CD14-positive monocyte (primary cell): ENCODE measurements around the gene SLC22A23. TPM values are rescaled to one million over a fixed set of nuclear protein-coding genes. Genes with fewer than 3 reads are reported as not detected.

ENCODE experiments used
- DNase-seq, 3 donors: peaks; one replicate each; pipeline ENCODE4 v3.0.0-alpha.2; 2011 to 2022
- H2AFZ ChIP-seq: 2 replicates; pipeline ENCODE4 v1.6.0; 2012; ENCODE audit warnings: mild to moderate bottlenecking, low read depth, low read length, inconsistent platforms; ENCODE audit not compliant: insufficient read depth, poor library complexity, severe bottlenecking
- H3K27ac ChIP-seq, 2 donors: 1 replicate in 1 of 2; 2 replicates in 1 of 2; pipeline ENCODE4 v1.5.1; 2012 to 2013; ENCODE audit warnings: low read length in 2 of 2, control low read depth in 1 of 2, inconsistent platforms in 1 of 2, low read depth in 1 of 2, mild to moderate bottlenecking in 1 of 2
- H3K27me3 ChIP-seq, 2 donors: one replicate each; pipeline versions ENCODE4 v1.6.0 to v1.6.1; 2011 to 2013; ENCODE audit warnings: low read length in 2 of 2; ENCODE audit not compliant: control insufficient read depth in 2 of 2, insufficient read depth in 2 of 2
- H3K36me3 ChIP-seq, 2 donors: replicated peaks in 1 of 2; 1 replicate in 1 of 2; 2 replicates in 1 of 2; pipeline versions ENCODE4 v1.5.1 to v1.6.1; 2012 to 2013; ENCODE audit warnings: low read length in 2 of 2, control low read depth in 1 of 2, inconsistent platforms in 1 of 2, mild to moderate bottlenecking in 1 of 2; ENCODE audit not compliant: insufficient read depth in 2 of 2, control insufficient read depth in 1 of 2
- H3K4me1 ChIP-seq, 2 donors: 1 replicate in 1 of 2; 2 replicates in 1 of 2; pipeline versions ENCODE4 v1.5.1 to v1.6.1; 2012 to 2013; ENCODE audit warnings: low read length in 2 of 2, control low read depth in 1 of 2, inconsistent platforms in 1 of 2, mild to moderate bottlenecking in 1 of 2, moderate library complexity in 1 of 2; ENCODE audit not compliant: insufficient read depth in 2 of 2, control insufficient read depth in 1 of 2
- H3K4me2 ChIP-seq: replicated peaks from 2 replicates; pipeline ENCODE3; 2012; ENCODE audit warnings: low read length, moderate library complexity, mild to moderate bottlenecking; ENCODE audit not compliant: poor library complexity, severe bottlenecking; ENCODE audit errors: extremely low read depth
- H3K4me3 ChIP-seq, 3 experiments: fragments of 200-600 bp in 1 of 3; sonication (generic) in 1 of 3; replicated peaks in 1 of 3; 1 replicate in 2 of 3; 2 replicates in 1 of 3; pipeline ENCODE4 v1.5.1; 2011 to 2013; ENCODE audit warnings: low read length in 3 of 3, mild to moderate bottlenecking in 3 of 3, control low read depth in 2 of 3, low read depth in 2 of 3, inconsistent platforms in 1 of 3, moderate library complexity in 1 of 3
- H3K79me2 ChIP-seq: 2 replicates; pipeline ENCODE4 v1.6.0; 2012; ENCODE audit warnings: mild to moderate bottlenecking, control low read depth, inconsistent platforms, low read length, moderate library complexity; ENCODE audit not compliant: insufficient read depth
- H3K9ac ChIP-seq: 2 replicates; pipeline ENCODE4 v1.6.0; 2017; ENCODE audit warnings: low read length, mild to moderate bottlenecking; ENCODE audit not compliant: insufficient read depth, poor library complexity, severe bottlenecking
- H3K9me3 ChIP-seq, 2 donors: replicated peaks in 1 of 2; 1 replicate in 1 of 2; 2 replicates in 1 of 2; pipeline versions ENCODE4 v1.5.1 to v1.6.1; 2012 to 2013; ENCODE audit warnings: low read length in 2 of 2, control low read depth in 1 of 2; ENCODE audit not compliant: control insufficient read depth in 1 of 2, insufficient read depth in 1 of 2
- H4K20me1 ChIP-seq: 2 replicates; pipeline ENCODE4 v1.6.0; 2012; ENCODE audit warnings: mild to moderate bottlenecking, low read length, control low read depth, moderate library complexity; ENCODE audit not compliant: insufficient read depth
- H3K27ac Mint-ChIP-seq, 7 donors: one replicate each; pipeline ENCODE4 v1.8.0; 2020; ENCODE audit warnings: mild to moderate bottlenecking in 7 of 7, mixed read lengths in 7 of 7, moderate library complexity in 6 of 7, inconsistent platforms in 2 of 7
- H3K27me3 Mint-ChIP-seq, 3 donors: one replicate each; pipeline ENCODE4 v1.8.0; 2021 to 2022; ENCODE audit warnings: low read depth in 3 of 3, mild to moderate bottlenecking in 3 of 3, mixed read lengths in 3 of 3, moderate library complexity in 3 of 3, inconsistent platforms in 1 of 3
- H3K36me3 Mint-ChIP-seq, 2 donors: one replicate each; pipeline ENCODE4 v1.8.0; 2020; ENCODE audit warnings: mixed read lengths in 2 of 2, inconsistent platforms in 1 of 2, mild to moderate bottlenecking in 1 of 2
- H3K4me1 Mint-ChIP-seq: one replicate; pipeline ENCODE4 v1.8.0; 2020; ENCODE audit warnings: mild to moderate bottlenecking, mixed read lengths
- H3K4me3 Mint-ChIP-seq, 2 donors: one replicate each; pipeline ENCODE4 v1.8.0; 2020; ENCODE audit warnings: mild to moderate bottlenecking in 2 of 2, mixed read lengths in 2 of 2, moderate library complexity in 1 of 2
- H3K9me3 Mint-ChIP-seq, 7 donors: one replicate each; pipeline ENCODE4 v1.8.0; 2020 to 2022; ENCODE audit warnings: mixed read lengths in 7 of 7, mild to moderate bottlenecking in 6 of 7, moderate library complexity in 6 of 7, inconsistent platforms in 2 of 7
- CTCF ChIP-seq: fragments of 200-600 bp; IDR thresholded peaks from one replicate; pipeline ENCODE4 v1.8.0; 2022; ENCODE audit warnings: antibody characterized with exemption, mild to moderate bottlenecking
- WGBS: methylation state at CpG from one replicate; pipeline ENCODE4 v1.1.5; 2013; ENCODE audit warnings: missing lambda C conversion rate; ENCODE audit not compliant: insufficient coverage; 5-methylcytosine and 5-hydroxymethylcytosine counted together
- intact Hi-C, 2 donors: fragments of 100-400 bp; cut with micrococcal nuclease; formaldehyde crosslinking; loops; one replicate each; pipeline versions ENCODE4 v1.15.0 to v1.15.1; 2023
- polyA plus RNA-seq, 3 donors: library from polyadenylated mRNA; depleted of rRNA in 1 of 3; unstranded in 2 of 3; stranded (reverse) in 1 of 3; fragments of 300-500 nt in 2 of 3; fragments of >200 nt in 1 of 3; fragmentation: Illumina TruSeq in 2 of 3; gene quantifications; 1 replicate in 2 of 3; 2 replicates in 1 of 3; pipeline ENCODE4 v1.2.3, GENCODE V29; 2012 to 2021

The SLC22A23 gene
- polyA plus RNA-seq, 3 donors: 0.08 TPM; not detected in 2

GRCh38 chr6:3266170-3266569 is 190.7 kb downstream of the SLC22A23 start:
- peaks cover 36 to 74% of the 10 kb centered on the region in 2 donors for H3K36me3 ChIP-seq
- no peaks in the 10 kb centered on the region for H3K4me1 ChIP-seq
- no peaks in the 10 kb centered on the region for H3K27me3 ChIP-seq
- peaks cover 53 to 73% of the 10 kb centered on the region in 2 donors for H3K36me3 Mint-ChIP-seq
- peaks cover 13% of the 10 kb centered on the region for H3K4me1 Mint-ChIP-seq
- no peak overlapping the region for H3K4me3 ChIP-seq
- no peak overlapping the region for H3K9ac ChIP-seq
- no peak for DNase-seq
- H4K20me1 ChIP-seq: peaks cover 54% of the 10 kb centered on the region
- no peak overlapping the region for H3K4me2 ChIP-seq
- H3K27ac ChIP-seq: no peak overlapping the region
- peaks cover 30% of the 10 kb centered on the region for H3K79me2 ChIP-seq
- H2AFZ ChIP-seq: no peak overlapping the region
- 60% methylated on average over 5 of the region's 9 CpGs for WGBS
- intact Hi-C loops: no loop called here
- no peak overlapping the region for H3K27ac Mint-ChIP-seq
- H3K9me3 ChIP-seq: no peaks in the 10 kb centered on the region
- TF ChIP-seq CTCF: no peak
- no peak overlapping the region for H3K4me3 Mint-ChIP-seq
- no peaks in the 10 kb centered on the region for H3K27me3 Mint-ChIP-seq
- no peaks in the 10 kb centered on the region for H3K9me3 Mint-ChIP-seq

GRCh38 chr6:3265671-3266070 is 191.2 kb downstream of the SLC22A23 start:
- no peak for TF ChIP-seq CTCF
- Histone ChIP-seq H3K4me2 (no peak overlapping the region), H3K4me3 (no peak overlapping the region), H3K27ac (no peak overlapping the region), H4K20me1 (peaks cover 55% of the 10 kb centered on the region), H2AFZ (no peak overlapping the region), H3K4me1 (peaks cover 2% of the 10 kb centered on the region in 2 donors), H3K9me3 (no peaks in the 10 kb centered on the region), H3K79me2 (peaks cover 34% of the 10 kb centered on the region), H3K36me3 (peaks cover 33 to 69% of the 10 kb centered on the region in 2 donors), H3K27me3 (no peaks in the 10 kb centered on the region), H3K9ac (no peak overlapping the region)
- H3K4me3 Mint-ChIP-seq: no peak overlapping the region
- DNase-seq: no peak
- H3K4me1 Mint-ChIP-seq: peaks cover 18% of the 10 kb centered on the region
- no peak overlapping the region for H3K27ac Mint-ChIP-seq
- no peaks in the 10 kb centered on the region for H3K27me3 Mint-ChIP-seq
- intact Hi-C loops: no loop called here
- H3K9me3 Mint-ChIP-seq: no peaks in the 10 kb centered on the region
- WGBS: 84% methylated on average over 8 of the region's 9 CpGs
- peaks cover 52 to 73% of the 10 kb centered on the region in 2 donors for H3K36me3 Mint-ChIP-seq
